Astrocyte (in vitro differentiated cells and primary cell): ENCODE measurements around the gene ACAA1. TPM values are rescaled to one million over a fixed set of nuclear protein-coding genes. Genes with fewer than 3 reads are reported as not detected.

Source experiments
- DNase-seq: peaks from one replicate; pipeline ENCODE4 v3.0.0-alpha.2; 2010; ENCODE audit warnings: low read depth
- FAIRE-seq: peaks from 2 replicates; lab custom pipeline; 2011; peaks lifted over from hg19 to GRCh38; lab: Jason Lieb, UNC
- H2AFZ ChIP-seq: 2 replicates; pipeline ENCODE4 v1.6.0; 2012; ENCODE audit warnings: low read depth, low read length, inconsistent platforms
- H3K27ac ChIP-seq: 2 replicates; pipeline ENCODE4 v1.5.1; 2011; ENCODE audit warnings: low read depth, low read length, inconsistent platforms
- H3K27me3 ChIP-seq: 2 replicates; pipeline ENCODE4 v1.6.0; 2011; ENCODE audit warnings: low read length, inconsistent platforms; ENCODE audit not compliant: insufficient read depth
- H3K36me3 ChIP-seq: 2 replicates; pipeline ENCODE4 v1.5.1; 2011; ENCODE audit warnings: low read length, inconsistent platforms; ENCODE audit not compliant: insufficient read depth
- H3K4me1 ChIP-seq: 2 replicates; pipeline ENCODE4 v1.5.1; 2011; ENCODE audit warnings: low read length, inconsistent platforms; ENCODE audit not compliant: insufficient read depth
- H3K4me2 ChIP-seq: 2 replicates; pipeline ENCODE4 v1.6.0; 2012; ENCODE audit warnings: low read length, inconsistent platforms
- H3K4me3 ChIP-seq: 2 replicates; pipeline ENCODE4 v1.5.1; 2011; ENCODE audit warnings: low read depth, mild to moderate bottlenecking, low read length, inconsistent platforms; ENCODE audit not compliant: insufficient read depth
- H3K79me2 ChIP-seq: 2 replicates; pipeline ENCODE4 v1.6.0; 2012; ENCODE audit warnings: mild to moderate bottlenecking, low read length, inconsistent platforms; ENCODE audit not compliant: insufficient read depth
- H3K9ac ChIP-seq: 2 replicates; pipeline ENCODE4 v1.6.0; 2012; ENCODE audit warnings: mild to moderate bottlenecking, low read length, inconsistent platforms
- H3K9me3 ChIP-seq: 2 replicates; pipeline ENCODE4 v1.5.1; 2012; ENCODE audit warnings: low read depth, mild to moderate bottlenecking, low read length, inconsistent platforms; ENCODE audit not compliant: insufficient read depth
- H4K20me1 ChIP-seq: 2 replicates; pipeline ENCODE4 v1.6.0; 2012; ENCODE audit warnings: low read length, inconsistent platforms; ENCODE audit not compliant: insufficient read depth
- H3K27ac Mint-ChIP-seq: one replicate; pipeline ENCODE4 v1.8.0; 2021; ENCODE audit warnings: mild to moderate bottlenecking, mixed read lengths; ENCODE audit not compliant: unreplicated experiment
- H3K27me3 Mint-ChIP-seq: one replicate; pipeline ENCODE4 v1.8.0; 2021; ENCODE audit warnings: low read depth, mixed read lengths; ENCODE audit not compliant: unreplicated experiment
- H3K36me3 Mint-ChIP-seq: one replicate; pipeline ENCODE4 v1.8.0; 2021; ENCODE audit warnings: low read depth, mixed read lengths; ENCODE audit not compliant: unreplicated experiment
- H3K4me1 Mint-ChIP-seq: one replicate; pipeline ENCODE4 v1.8.0; 2021; ENCODE audit warnings: low read depth, mixed read lengths; ENCODE audit not compliant: unreplicated experiment
- H3K4me3 Mint-ChIP-seq: one replicate; pipeline ENCODE4 v1.8.0; 2021; ENCODE audit warnings: mild to moderate bottlenecking, moderate library complexity, mixed read lengths; ENCODE audit not compliant: unreplicated experiment
- H3K9me3 Mint-ChIP-seq: one replicate; pipeline ENCODE4 v1.8.0; 2021; ENCODE audit warnings: mild to moderate bottlenecking, mixed read lengths; ENCODE audit not compliant: unreplicated experiment
- EZH2 ChIP-seq: IDR thresholded peaks from 2 replicates; pipeline ENCODE4 v1.6.1; 2012; ENCODE audit warnings: mild to moderate bottlenecking, low read length, inconsistent platforms; ENCODE audit not compliant: insufficient read depth
- total RNA-seq: library from RNA; stranded (reverse); gene quantifications from 2 replicates; pipeline ENCODE4 v1.2.1, GENCODE V29; 2021
- TF ChIP-seq, protein P1 (sequence below): IDR thresholded peaks from 2 replicates; pipeline ENCODE4 v1.5.1; 2011; ENCODE audit warnings: low read depth, mild to moderate bottlenecking, inconsistent platforms, low read length, moderate library complexity; ENCODE audit not compliant: insufficient read depth

ACAA1 gene
- total RNA-seq, 1 donor from 2014 or later, result 69.4 TPM

DNA sequence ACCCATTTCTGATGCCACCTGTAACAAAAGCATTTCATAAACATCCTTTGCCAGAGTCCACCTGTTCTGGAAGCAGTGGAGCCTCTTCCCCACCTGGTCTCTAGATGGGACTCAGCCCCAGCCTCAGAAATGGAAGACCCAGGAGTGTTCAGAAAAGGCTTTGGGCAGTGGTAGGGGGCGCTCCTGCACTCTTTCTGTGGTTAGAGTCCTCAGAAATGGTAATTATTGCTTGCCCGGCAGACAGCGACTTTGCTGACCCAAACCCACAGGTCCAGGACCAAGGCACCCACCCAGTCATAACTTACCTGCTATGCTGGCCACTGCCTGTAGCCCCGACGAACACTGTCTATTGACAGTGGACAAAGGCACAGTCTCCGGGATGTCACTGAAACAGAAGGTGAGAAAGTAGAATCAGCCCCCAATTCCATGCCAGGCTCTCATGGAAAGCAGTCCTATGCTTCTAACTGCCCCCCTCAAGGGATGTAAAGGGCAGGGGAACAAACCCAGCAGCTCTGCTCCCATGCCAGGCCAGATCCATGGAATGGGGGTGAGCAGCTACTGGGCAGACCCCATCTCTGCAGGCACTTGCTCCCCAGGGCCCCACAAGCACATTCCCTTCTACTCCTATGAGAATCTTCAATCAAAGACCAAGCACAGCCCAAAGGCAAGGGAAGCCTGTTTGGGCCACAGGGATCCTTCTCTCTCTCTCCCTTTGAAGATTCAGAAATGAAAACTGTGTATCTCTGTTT is 5.1 kb downstream of the ACAA1 start:
- Histone ChIP-seq H3K4me2 (no peak overlapping the region), H3K4me3 (no peak overlapping the region), H3K36me3 (peaks cover 21% of the 10 kb centered on the region), H3K27ac (no peak overlapping the region), H3K4me1 (no peaks in the 10 kb centered on the region), H3K9me3 (no peaks in the 10 kb centered on the region), H4K20me1 (peaks cover 58% of the 10 kb centered on the region), H3K9ac (no peak overlapping the region), H2AFZ (no peak overlapping the region), H3K79me2 (peaks cover 17% of the 10 kb centered on the region), H3K27me3 (no peaks in the 10 kb centered on the region)
- TF ChIP-seq EZH2, result no peak
- TF ChIP-seq, protein P1, sequence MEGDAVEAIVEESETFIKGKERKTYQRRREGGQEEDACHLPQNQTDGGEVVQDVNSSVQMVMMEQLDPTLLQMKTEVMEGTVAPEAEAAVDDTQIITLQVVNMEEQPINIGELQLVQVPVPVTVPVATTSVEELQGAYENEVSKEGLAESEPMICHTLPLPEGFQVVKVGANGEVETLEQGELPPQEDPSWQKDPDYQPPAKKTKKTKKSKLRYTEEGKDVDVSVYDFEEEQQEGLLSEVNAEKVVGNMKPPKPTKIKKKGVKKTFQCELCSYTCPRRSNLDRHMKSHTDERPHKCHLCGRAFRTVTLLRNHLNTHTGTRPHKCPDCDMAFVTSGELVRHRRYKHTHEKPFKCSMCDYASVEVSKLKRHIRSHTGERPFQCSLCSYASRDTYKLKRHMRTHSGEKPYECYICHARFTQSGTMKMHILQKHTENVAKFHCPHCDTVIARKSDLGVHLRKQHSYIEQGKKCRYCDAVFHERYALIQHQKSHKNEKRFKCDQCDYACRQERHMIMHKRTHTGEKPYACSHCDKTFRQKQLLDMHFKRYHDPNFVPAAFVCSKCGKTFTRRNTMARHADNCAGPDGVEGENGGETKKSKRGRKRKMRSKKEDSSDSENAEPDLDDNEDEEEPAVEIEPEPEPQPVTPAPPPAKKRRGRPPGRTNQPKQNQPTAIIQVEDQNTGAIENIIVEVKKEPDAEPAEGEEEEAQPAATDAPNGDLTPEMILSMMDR, result peak; percentile 38
- H3K27me3 Mint-ChIP-seq, result no peaks in the 10 kb centered on the region
- FAIRE-seq (no peak), DNase-seq (no peak)
- H3K9me3 Mint-ChIP-seq, result no peaks in the 10 kb centered on the region
- H3K27ac Mint-ChIP-seq, result no peak overlapping the region
- peaks cover 19% of the 10 kb centered on the region for H3K36me3 Mint-ChIP-seq
- no peak overlapping the region for H3K4me3 Mint-ChIP-seq
- peaks cover 26% of the 10 kb centered on the region for H3K4me1 Mint-ChIP-seq

DNA sequence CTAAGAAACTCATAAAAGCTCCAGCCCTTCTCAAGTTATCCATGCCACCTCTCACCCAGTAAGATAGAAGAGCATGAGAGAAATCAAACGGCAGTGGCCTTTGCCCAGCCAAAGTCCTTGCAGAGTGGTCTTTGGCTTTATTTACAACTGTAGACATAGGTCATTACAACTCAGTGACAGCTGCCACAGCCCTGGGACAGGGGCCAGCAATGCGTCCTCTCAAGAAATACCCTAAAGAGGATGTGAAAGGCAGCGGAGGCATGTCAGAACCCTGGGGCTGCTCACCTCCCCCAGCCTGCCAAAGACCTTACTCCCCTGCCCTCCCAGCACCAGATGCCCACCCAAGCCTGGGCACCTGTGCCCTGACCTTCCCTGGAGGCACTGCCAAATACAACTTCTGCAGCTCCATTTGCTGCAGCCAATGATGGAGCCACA is 6.3 kb downstream of the ACAA1 start:
- TF ChIP-seq, protein P1, result no peak
- no peak for TF ChIP-seq EZH2
- DNase-seq (no peak), FAIRE-seq (no peak)
- Histone ChIP-seq H3K36me3 (peaks cover 30% of the 10 kb centered on the region), H3K9ac (no peak overlapping the region), H3K79me2 (peaks cover 6% of the 10 kb centered on the region), H4K20me1 (peaks cover 50% of the 10 kb centered on the region), H3K4me3 (no peak overlapping the region), H3K4me2 (no peak overlapping the region), H3K27me3 (no peaks in the 10 kb centered on the region), H3K9me3 (no peaks in the 10 kb centered on the region), H3K27ac (no peak overlapping the region), H3K4me1 (no peaks in the 10 kb centered on the region), H2AFZ (no peak overlapping the region)
- Mint-ChIP-seq H3K27ac (no peak overlapping the region), H3K4me3 (no peak overlapping the region), H3K4me1 (peaks cover 21% of the 10 kb centered on the region), H3K36me3 (peaks cover 21% of the 10 kb centered on the region), H3K27me3 (no peaks in the 10 kb centered on the region), H3K9me3 (no peaks in the 10 kb centered on the region)

DNA sequence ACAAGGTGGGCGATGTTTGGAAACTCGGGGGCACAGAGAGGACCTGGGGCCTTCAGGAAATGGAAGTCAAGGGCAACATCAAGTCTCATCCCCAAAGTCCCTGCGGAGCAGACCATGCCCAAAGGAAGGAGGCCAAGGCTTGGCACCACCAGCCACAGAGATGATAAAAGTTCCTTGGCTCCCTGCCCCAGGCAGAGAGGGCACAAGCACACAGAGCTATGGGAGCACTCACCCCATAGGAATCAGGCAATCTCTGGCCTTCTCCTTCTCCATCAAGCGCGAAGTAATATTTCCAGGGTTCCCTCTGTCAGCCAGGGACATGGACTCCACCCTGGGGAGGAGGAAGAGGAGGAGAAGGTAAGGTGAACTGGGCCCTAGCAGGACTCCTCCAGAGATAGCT is 7.9 kb downstream of the ACAA1 start:
- peaks cover 37% of the 10 kb centered on the region for H3K36me3 ChIP-seq
- H3K4me1 Mint-ChIP-seq, result peaks cover 12% of the 10 kb centered on the region
- no peaks in the 10 kb centered on the region for H3K9me3 Mint-ChIP-seq
- no peaks in the 10 kb centered on the region for H3K27me3 ChIP-seq
- TF ChIP-seq, protein P1, result no peak
- TF ChIP-seq EZH2, result no peak
- no peak overlapping the region for H3K9ac ChIP-seq
- no peak overlapping the region for H3K4me2 ChIP-seq
- peaks cover 22% of the 10 kb centered on the region for H3K36me3 Mint-ChIP-seq
- H3K4me1 ChIP-seq, result no peaks in the 10 kb centered on the region
- H3K79me2 ChIP-seq, result peaks cover 2% of the 10 kb centered on the region
- H3K27ac ChIP-seq, result no peak overlapping the region
- no peak overlapping the region for H2AFZ ChIP-seq
- no peak overlapping the region for H3K27ac Mint-ChIP-seq
- H3K9me3 ChIP-seq, result no peaks in the 10 kb centered on the region
- H4K20me1 ChIP-seq, result peaks cover 53% of the 10 kb centered on the region
- no peak overlapping the region for H3K4me3 Mint-ChIP-seq
- FAIRE-seq (no peak), DNase-seq (no peak)
- H3K4me3 ChIP-seq, result no peak overlapping the region
- no peaks in the 10 kb centered on the region for H3K27me3 Mint-ChIP-seq
